HepG2 (cell line): ENCODE results near the gene MTG1. TPM values are rescaled to one million over a fixed set of nuclear protein-coding genes. Genes with fewer than 3 reads are reported as not detected.

ENCODE experiments used
- CCDC6 ChIP-seq: sonication (generic); formaldehyde crosslinking; IDR thresholded peaks from 2 replicates; pipeline ENCODE4 v1.8.1; 2022; ENCODE audit warnings: mild to moderate bottlenecking, missing genetic modification reagents, moderate library complexity
- KMT2B ChIP-seq: IDR thresholded peaks from 2 replicates; pipeline ENCODE4 v1.6.1; 2016; ENCODE audit warnings: missing genetic modification reagents, missing compliant biosample characterization
- MAZ ChIP-seq, 2 experiments: sonication (generic) in 1 of 2; formaldehyde crosslinking in 1 of 2; IDR thresholded peaks; 2 replicates each; pipeline versions ENCODE4 v1.5.0 to v1.6.1; 2012 to 2020; ENCODE audit warnings: low read depth in 2 of 2, mild to moderate bottlenecking in 2 of 2, borderline replicate concordance in 1 of 2, improper control_type of control experiment in 1 of 2, low read length in 1 of 2, missing genetic modification reagents in 1 of 2, moderate library complexity in 1 of 2
- MXI1 ChIP-seq: IDR thresholded peaks from 3 replicates; pipeline ENCODE4 v1.6.1; 2012; ENCODE audit warnings: low read depth, low read length, inconsistent platforms, borderline replicate concordance
- NONO ChIP-seq, 2 experiments: fragments of 450-650 bp in 1 of 2; sonication (generic) in 1 of 2; formaldehyde crosslinking in 1 of 2; IDR thresholded peaks in 1 of 2; conservative IDR thresholded peaks in 1 of 2; 2 replicates each; pipeline versions ENCODE4 v1.6.1 to v1.8.0; 2017 to 2022; ENCODE audit warnings: mild to moderate bottlenecking in 1 of 2, missing genetic modification reagents in 1 of 2, moderate library complexity in 1 of 2
- NR2F6 ChIP-seq, 2 experiments: IDR thresholded peaks; 2 replicates each; pipeline ENCODE4 v1.6.1; 2016; ENCODE audit warnings: antibody characterized with exemption in 1 of 2, mild to moderate bottlenecking in 1 of 2
- PATZ1 ChIP-seq: sonication (generic); formaldehyde crosslinking; IDR thresholded peaks from 2 replicates; pipeline ENCODE4 v1.4.0; 2020; ENCODE audit warnings: missing genetic modification reagents
- SIX1 ChIP-seq: sonication (generic); formaldehyde crosslinking; IDR thresholded peaks from 2 replicates; pipeline ENCODE4 v1.4.0; 2020; ENCODE audit warnings: missing genetic modification reagents, borderline replicate concordance
- SMAD3 ChIP-seq: sonication (generic); formaldehyde crosslinking; IDR thresholded peaks from 2 replicates; pipeline ENCODE4 v1.4.0; 2020; ENCODE audit warnings: missing genetic modification reagents
- SOX6 ChIP-seq, 2 experiments: fragments of 450-650 bp in 1 of 2; sonication (generic) in 1 of 2; formaldehyde crosslinking in 1 of 2; IDR thresholded peaks; 2 replicates each; pipeline versions ENCODE4 v1.4.0 to v1.6.1; 2017 to 2020; ENCODE audit warnings: antibody characterized with exemption in 1 of 2, mild to moderate bottlenecking in 1 of 2, missing genetic modification reagents in 1 of 2
- TFDP2 ChIP-seq: sonication (generic); formaldehyde crosslinking; IDR thresholded peaks from 2 replicates; pipeline ENCODE4 v1.4.0; 2020; ENCODE audit warnings: missing genetic modification reagents
- ZBTB38 ChIP-seq: sonication (generic); formaldehyde crosslinking; IDR thresholded peaks from 2 replicates; pipeline ENCODE4 v1.5.1; 2020; ENCODE audit warnings: mild to moderate bottlenecking, missing genetic modification reagents
- ZNF253 ChIP-seq: sonication (generic); formaldehyde crosslinking; IDR thresholded peaks from 2 replicates; pipeline ENCODE4 v1.8.0; 2022; ENCODE audit warnings: mild to moderate bottlenecking, missing genetic modification reagents, borderline replicate concordance
- ZNF556 ChIP-seq: sonication (generic); formaldehyde crosslinking; IDR thresholded peaks from 2 replicates; pipeline ENCODE4 v1.4.0; 2020; ENCODE audit warnings: mild to moderate bottlenecking, missing genetic modification reagents, borderline replicate concordance
- polyA plus RNA-seq, 8 experiments: library from polyadenylated mRNA; depleted of rRNA in 3 of 8; stranded (reverse) in 7 of 8; unstranded in 1 of 8; fragments of >200 nt; fragmentation: Illumina TruSeq in 4 of 8; extraction: Trizol in 4 of 8; gene quantifications; 2 replicates each; pipeline versions ENCODE4 v1.2.1 to v1.2.3, GENCODE V29; 2011 to 2016; ENCODE audit warnings: low read depth in 4 of 8, missing spikeins in 1 of 8, mixed read lengths in 1 of 8; ENCODE audit not compliant: insufficient read depth in 1 of 8
- total RNA-seq, 5 experiments: library from RNA; depleted of rRNA; stranded (reverse); fragments of >200 nt; fragmentation: Illumina TruSeq; extraction: Trizol; gene quantifications; 2 replicates each; pipeline ENCODE4 v1.2.3, GENCODE V29; 2016; ENCODE audit warnings: low read depth in 1 of 5
- TF ChIP-seq, protein P1 (sequence below): sonication (generic); formaldehyde crosslinking; IDR thresholded peaks from 2 replicates; pipeline ENCODE4 v1.5.1; 2020; ENCODE audit warnings: mild to moderate bottlenecking, missing genetic modification reagents, moderate library complexity
- TF ChIP-seq, protein P2 (sequence below): IDR thresholded peaks from 2 replicates; pipeline ENCODE4 v1.6.1; 2016; ENCODE audit warnings: missing compliant biosample characterization, missing genetic modification reagents, borderline replicate concordance

MTG1 gene
- total and polyA plus RNA-seq, 2 of the 13 experiments (the other 11 are each of a cell fraction or from before 2014, with no cell fraction given) = 42.0 to 103 TPM

- TF ChIP-seq ZNF253 (no peak), TFDP2 (CRISPR knock-in tag) (peak; percentile 54; the same call in 1 of the 2 replicates), NONO (IDR thresholded peaks at IDR 0.05) (no peak), NONO (CRISPR knock-in tag; conservative IDR thresholded peaks at IDR 0.05) (peak; percentile 43; the same call in 1 of the 2 replicates), ZBTB38 (CRISPR knock-in tag) (peak; percentile 45), MXI1 (peak; percentile 75; the same call in 2 of the 3 replicates), KMT2B (CRISPR knock-in tag) (no peak), SOX6 (IDR thresholded peaks at IDR 0.05) (no peak), SOX6 (CRISPR knock-in tag; IDR thresholded peaks at IDR 0.05) (peak; percentile 43; the same call in 1 of the 2 replicates), SIX1 (no peak), NR2F6 (IDR thresholded peaks at IDR 0.05) (no peak), NR2F6 (CRISPR knock-in tag; IDR thresholded peaks at IDR 0.05) (peak; percentile 44; the same call in 1 of the 2 replicates), PATZ1 (CRISPR knock-in tag) (peak; percentile 55; the same call in 1 of the 2 replicates), ZNF556 (no peak), SMAD3 (CRISPR knock-in tag) (no peak), CCDC6 (CRISPR knock-in tag) (no peak), MAZ (IDR thresholded peaks at IDR 0.05; ENCODE audit: borderline replicate concordance, low read depth, low read length) (peak; percentile 58; the same call in 1 of the 2 replicates), MAZ (CRISPR knock-in tag; IDR thresholded peaks at IDR 0.05; ENCODE audit: low read depth) (peak; percentile 74)
- TF ChIP-seq, protein P1, sequence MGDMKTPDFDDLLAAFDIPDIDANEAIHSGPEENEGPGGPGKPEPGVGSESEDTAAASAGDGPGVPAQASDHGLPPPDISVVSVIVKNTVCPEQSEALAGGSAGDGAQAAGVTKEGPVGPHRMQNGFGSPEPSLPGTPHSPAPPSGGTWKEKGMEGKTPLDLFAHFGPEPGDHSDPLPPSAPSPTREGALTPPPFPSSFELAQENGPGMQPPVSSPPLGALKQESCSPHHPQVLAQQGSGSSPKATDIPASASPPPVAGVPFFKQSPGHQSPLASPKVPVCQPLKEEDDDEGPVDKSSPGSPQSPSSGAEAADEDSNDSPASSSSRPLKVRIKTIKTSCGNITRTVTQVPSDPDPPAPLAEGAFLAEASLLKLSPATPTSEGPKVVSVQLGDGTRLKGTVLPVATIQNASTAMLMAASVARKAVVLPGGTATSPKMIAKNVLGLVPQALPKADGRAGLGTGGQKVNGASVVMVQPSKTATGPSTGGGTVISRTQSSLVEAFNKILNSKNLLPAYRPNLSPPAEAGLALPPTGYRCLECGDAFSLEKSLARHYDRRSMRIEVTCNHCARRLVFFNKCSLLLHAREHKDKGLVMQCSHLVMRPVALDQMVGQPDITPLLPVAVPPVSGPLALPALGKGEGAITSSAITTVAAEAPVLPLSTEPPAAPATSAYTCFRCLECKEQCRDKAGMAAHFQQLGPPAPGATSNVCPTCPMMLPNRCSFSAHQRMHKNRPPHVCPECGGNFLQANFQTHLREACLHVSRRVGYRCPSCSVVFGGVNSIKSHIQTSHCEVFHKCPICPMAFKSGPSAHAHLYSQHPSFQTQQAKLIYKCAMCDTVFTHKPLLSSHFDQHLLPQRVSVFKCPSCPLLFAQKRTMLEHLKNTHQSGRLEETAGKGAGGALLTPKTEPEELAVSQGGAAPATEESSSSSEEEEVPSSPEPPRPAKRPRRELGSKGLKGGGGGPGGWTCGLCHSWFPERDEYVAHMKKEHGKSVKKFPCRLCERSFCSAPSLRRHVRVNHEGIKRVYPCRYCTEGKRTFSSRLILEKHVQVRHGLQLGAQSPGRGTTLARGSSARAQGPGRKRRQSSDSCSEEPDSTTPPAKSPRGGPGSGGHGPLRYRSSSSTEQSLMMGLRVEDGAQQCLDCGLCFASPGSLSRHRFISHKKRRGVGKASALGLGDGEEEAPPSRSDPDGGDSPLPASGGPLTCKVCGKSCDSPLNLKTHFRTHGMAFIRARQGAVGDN (CRISPR knock-in tag) = peak; percentile 62
- TF ChIP-seq, protein P2, sequence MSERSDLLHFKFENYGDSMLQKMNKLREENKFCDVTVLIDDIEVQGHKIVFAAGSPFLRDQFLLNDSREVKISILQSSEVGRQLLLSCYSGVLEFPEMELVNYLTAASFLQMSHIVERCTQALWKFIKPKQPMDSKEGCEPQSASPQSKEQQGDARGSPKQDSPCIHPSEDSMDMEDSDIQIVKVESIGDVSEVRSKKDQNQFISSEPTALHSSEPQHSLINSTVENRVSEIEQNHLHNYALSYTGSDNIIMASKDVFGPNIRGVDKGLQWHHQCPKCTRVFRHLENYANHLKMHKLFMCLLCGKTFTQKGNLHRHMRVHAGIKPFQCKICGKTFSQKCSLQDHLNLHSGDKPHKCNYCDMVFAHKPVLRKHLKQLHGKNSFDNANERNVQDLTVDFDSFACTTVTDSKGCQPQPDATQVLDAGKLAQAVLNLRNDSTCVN (CRISPR knock-in tag) = no peak
Observed at GRCh38 chr10:133373174-133374090, 20.5 kb upstream of the MTG1 start, which contains the start of gene ECHS1 (continued).
